ENCODE measurements around the gene C1orf232.
A peak's percentile ranks its signal among the peaks of the same experiment; 100 is the strongest.

C1orf232 gene

GRCh38 chr1:26164861-26165842 is 3.6 kb downstream of the C1orf232 start:
- no peak for TF ChIP-seq EGR1 (IDR thresholded peaks at IDR 0.05)
- no peak for TF ChIP-seq ZBTB7A (IDR thresholded peaks at IDR 0.05; ENCODE audit: low read depth)
- TF ChIP-seq CREB1 (IDR thresholded peaks at IDR 0.05; ENCODE audit: low read depth) = no peak
- TF ChIP-seq RAD21 (IDR thresholded peaks at IDR 0.05; ENCODE audit: low read depth) = no peak
- TF ChIP-seq EP300 (IDR thresholded peaks at IDR 0.05; ENCODE audit: borderline replicate concordance) = no peak
- no peak for TF ChIP-seq REST (IDR thresholded peaks at IDR 0.05; ENCODE audit: low read depth)
- no peak for TF ChIP-seq NFIC (IDR thresholded peaks at IDR 0.05)
- no peak for TF ChIP-seq TAF1 (IDR thresholded peaks at IDR 0.05; ENCODE audit: low read depth)
- TF ChIP-seq FOXM1 (IDR thresholded peaks at IDR 0.05; ENCODE audit: borderline replicate concordance, low read depth) = no peak
- no peak for TF ChIP-seq MAX (IDR thresholded peaks at IDR 0.05)
- no peak for TF ChIP-seq USF1 (IDR thresholded peaks at IDR 0.05)
- no peak for TF ChIP-seq TEAD4 (IDR thresholded peaks at IDR 0.05)
- TF ChIP-seq YY1 (IDR thresholded peaks at IDR 0.05; ENCODE audit: low read depth) = no peak
- no peak for TF ChIP-seq CEBPB (IDR thresholded peaks at IDR 0.05)
- TF ChIP-seq TCF12 (IDR thresholded peaks at IDR 0.05; ENCODE audit: low read depth) = no peak

GRCh38 chr1:26164036-26164860 is 4.5 kb downstream of the C1orf232 start:
- TF ChIP-seq TAF1 (IDR thresholded peaks at IDR 0.05; ENCODE audit: low read depth) (no peak), MAX (IDR thresholded peaks at IDR 0.05) (no peak), YY1 (IDR thresholded peaks at IDR 0.05; ENCODE audit: low read depth) (0 out of 2 replicates have a peak, but pooled peaks have one; percentile 52), EP300 (IDR thresholded peaks at IDR 0.05; ENCODE audit: borderline replicate concordance) (no peak; the same call in 1 of the 2 replicates), RAD21 (IDR thresholded peaks at IDR 0.05; ENCODE audit: low read depth) (0 out of 2 replicates have a peak, but pooled peaks have one; percentile 8), CREB1 (IDR thresholded peaks at IDR 0.05; ENCODE audit: low read depth) (no peak), FOXM1 (IDR thresholded peaks at IDR 0.05; ENCODE audit: borderline replicate concordance, low read depth) (no peak), NFIC (IDR thresholded peaks at IDR 0.05) (no peak), ZBTB7A (IDR thresholded peaks at IDR 0.05; ENCODE audit: low read depth) (no peak), TCF12 (IDR thresholded peaks at IDR 0.05; ENCODE audit: low read depth) (no peak), USF1 (IDR thresholded peaks at IDR 0.05) (peak; percentile 79)

GRCh38 chr1:26163684-26164035 is 5.1 kb downstream of the C1orf232 start:
- no peak for TF ChIP-seq CREB1 (IDR thresholded peaks at IDR 0.05; ENCODE audit: low read depth)
- no peak for TF ChIP-seq NFIC (IDR thresholded peaks at IDR 0.05)

- no peak for TF ChIP-seq REST (IDR thresholded peaks at IDR 0.05; ENCODE audit: low read depth)
- no peak for TF ChIP-seq ZBTB7A (IDR thresholded peaks at IDR 0.05; ENCODE audit: low read depth)
- no peak for TF ChIP-seq USF1 (IDR thresholded peaks at IDR 0.05)
- TF ChIP-seq EGR1 (IDR thresholded peaks at IDR 0.05) = no peak
- no peak for TF ChIP-seq CREB1 (IDR thresholded peaks at IDR 0.05; ENCODE audit: low read depth)
- TF ChIP-seq YY1 (IDR thresholded peaks at IDR 0.05; ENCODE audit: low read depth) = no peak
- no peak for TF ChIP-seq TEAD4 (IDR thresholded peaks at IDR 0.05)
- TF ChIP-seq EP300 (IDR thresholded peaks at IDR 0.05; ENCODE audit: borderline replicate concordance) = no peak
- no peak for TF ChIP-seq RAD21 (IDR thresholded peaks at IDR 0.05; ENCODE audit: low read depth)
- TF ChIP-seq CEBPB (IDR thresholded peaks at IDR 0.05) = no peak
- TF ChIP-seq NFIC (IDR thresholded peaks at IDR 0.05) = no peak
- TF ChIP-seq TAF1 (IDR thresholded peaks at IDR 0.05; ENCODE audit: low read depth) = no peak
- no peak for TF ChIP-seq FOXM1 (IDR thresholded peaks at IDR 0.05; ENCODE audit: borderline replicate concordance, low read depth)
- no peak for TF ChIP-seq TCF12 (IDR thresholded peaks at IDR 0.05; ENCODE audit: low read depth)
- TF ChIP-seq MAX (IDR thresholded peaks at IDR 0.05) = no peak
These were observed 6.5 kb downstream of the C1orf232 start for GRCh38 chr1:26162220-26162709.
